Measurements from ENCODE around the gene PRRG4. TPM values are rescaled to one million over a fixed set of nuclear protein-coding genes. Genes with fewer than 3 reads are reported as not detected.
A peak's percentile ranks its signal among the peaks of the same experiment; 100 is the strongest.

The PRRG4 gene
- total RNA-seq, 3 donors from 2014 or later: 8.6 to 18.9 (median 15.1) TPM

GRCh38 chr11:32851251-32851650, 21.5 kb downstream of the PRRG4 start:
- no peak for TF ChIP-seq CTCF (IDR thresholded peaks at IDR 0.05)
- Histone ChIP-seq H3K4me1 (ENCODE audit: low read depth) (no peaks in the 10 kb centered on the region), H3K36me3 (ENCODE audit: low read depth) (no peaks in the 10 kb centered on the region), H3K4me3 (no peak overlapping the region), H3K9me3 (no peaks in the 10 kb centered on the region)
- DNase-seq: no peak
- intact Hi-C loops (cut with DNase I, micrococcal nuclease): no loop called here
- no peak for ATAC-seq

GRCh38 chr11:32852207-32852606, 22.5 kb downstream of the PRRG4 start:
- Histone ChIP-seq H3K4me1 (ENCODE audit: low read depth) (no peaks in the 10 kb centered on the region), H3K9me3 (no peaks in the 10 kb centered on the region), H3K36me3 (ENCODE audit: low read depth) (no peaks in the 10 kb centered on the region), H3K4me3 (no peak overlapping the region)
- TF ChIP-seq CTCF (IDR thresholded peaks at IDR 0.05): no peak
- ATAC-seq (peak; percentile 99), DNase-seq (peak in 1 of 3 donors; percentile 62)
- intact Hi-C loops (cut with DNase I, micrococcal nuclease): no loop called here

DNA sequence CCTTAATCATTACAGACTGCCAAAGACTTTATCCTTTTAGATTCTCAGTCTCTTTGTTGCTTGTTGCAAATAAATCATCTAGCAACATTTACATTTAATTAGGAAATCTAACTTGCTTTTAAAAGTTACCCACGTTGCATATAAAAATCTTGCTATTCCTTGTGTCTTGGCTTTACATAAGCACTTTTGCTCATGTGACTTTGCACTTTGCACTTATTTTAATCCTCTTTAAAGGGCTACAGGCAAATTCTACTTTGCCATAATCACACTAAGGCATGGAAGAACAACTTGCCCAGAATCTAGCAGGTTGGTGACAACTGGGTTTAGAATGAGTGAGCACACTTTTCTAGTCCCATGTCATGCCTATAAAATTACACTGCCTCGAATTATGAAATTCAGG, 25.9 kb downstream of the PRRG4 start:
- Histone ChIP-seq H3K36me3 (ENCODE audit: low read depth) (no peaks in the 10 kb centered on the region), H3K9me3 (no peaks in the 10 kb centered on the region), H3K4me1 (ENCODE audit: low read depth) (no peaks in the 10 kb centered on the region), H3K4me3 (no peak overlapping the region)
- ATAC-seq (no peak), DNase-seq (no peak)
- no peak for TF ChIP-seq CTCF (IDR thresholded peaks at IDR 0.05)
- intact Hi-C loops (cut with DNase I, micrococcal nuclease): no loop called here

DNA sequence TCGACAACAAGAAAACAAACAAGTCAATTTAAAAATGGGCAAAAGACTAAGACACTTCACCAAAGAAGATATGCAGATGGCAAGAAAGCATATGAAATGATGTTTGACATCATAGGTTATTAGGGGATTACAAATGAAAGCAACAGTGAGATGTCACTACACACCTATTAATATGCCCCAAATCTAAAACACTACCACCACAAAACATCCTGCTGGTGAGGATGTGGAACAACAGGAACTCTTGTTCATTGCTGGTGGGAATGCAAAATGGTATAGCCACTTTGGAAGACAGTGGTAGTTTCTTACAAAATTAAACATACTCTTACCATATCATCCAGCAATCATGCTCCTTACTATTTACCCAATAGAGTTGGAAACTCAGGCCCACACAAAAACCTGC, 29.0 kb downstream of the PRRG4 start:
- DNase-seq (no peak), ATAC-seq (no peak)
- Histone ChIP-seq H3K4me1 (ENCODE audit: low read depth) (no peaks in the 10 kb centered on the region), H3K9me3 (no peaks in the 10 kb centered on the region), H3K4me3 (no peak overlapping the region), H3K36me3 (ENCODE audit: low read depth) (no peaks in the 10 kb centered on the region)
- intact Hi-C loops (cut with DNase I, micrococcal nuclease): no loop called here
- no peak for TF ChIP-seq CTCF (IDR thresholded peaks at IDR 0.05)

DNA sequence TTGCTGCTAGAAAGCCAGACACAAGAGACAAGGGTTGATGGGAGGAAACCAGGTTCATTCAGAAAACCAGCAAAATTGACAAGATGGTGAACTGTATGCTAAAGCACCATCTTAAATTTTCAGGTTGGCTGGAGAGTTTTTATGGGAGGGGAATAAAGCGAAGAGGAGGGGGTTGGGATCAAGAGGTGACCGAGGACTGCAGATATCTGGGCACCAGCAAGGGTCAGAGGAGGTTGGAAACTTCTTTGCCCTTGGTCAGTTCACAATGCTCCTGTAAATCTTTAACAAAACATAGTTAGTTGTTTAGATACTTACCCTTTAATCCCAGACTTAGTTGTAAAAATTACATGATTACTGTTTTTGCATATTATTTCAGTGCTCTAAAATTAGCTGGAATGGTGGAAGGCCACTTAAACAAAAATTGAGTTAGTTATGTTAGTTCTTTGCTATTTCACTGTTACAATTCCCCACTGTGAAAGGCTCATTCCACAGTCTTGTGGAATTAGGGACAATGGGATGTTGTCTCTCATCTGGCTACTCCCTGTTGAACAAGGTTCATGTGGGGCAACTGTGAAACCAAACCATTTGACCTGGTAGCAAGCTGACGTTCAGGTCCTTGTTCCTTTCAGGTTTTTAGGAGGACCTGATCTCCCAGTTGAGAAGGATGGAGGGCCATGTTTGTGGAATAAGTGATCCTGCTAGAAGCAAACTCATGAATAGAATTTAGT, 32.3 kb downstream of the PRRG4 start:
- no peak for DNase-seq
- intact Hi-C loops (cut with DNase I, micrococcal nuclease): loop anchor here in 1 of 2 donors (10.0 kb wide), 1 partner anchor 63 kb away; no protein-coding TSS in a partner anchor
- ATAC-seq: no peak
- TF ChIP-seq CTCF (IDR thresholded peaks at IDR 0.05): no peak
- no peak overlapping the region for H3K4me3 ChIP-seq
- H3K36me3 ChIP-seq (ENCODE audit: low read depth): no peaks in the 10 kb centered on the region
- no peaks in the 10 kb centered on the region for H3K9me3 ChIP-seq
- H3K4me1 ChIP-seq (ENCODE audit: low read depth): no peaks in the 10 kb centered on the region

Data from mucosa of descending colon (tissue), 3 donors.